Hematopoietic multipotent progenitor cell treated with erythropoietin and hydrocortisone succinate and interleukin-3 and kit ligand, for 8 days (in vitro differentiated cells): Measurements from ENCODE around the gene USP7.
"Not testable (repeated sequence)": the region's sequence is repeated elsewhere in the genome, so short reads cannot be mapped to it uniquely, and the experiment has no call there.

Experiments used
- DNase-seq: peaks from one replicate; pipeline ENCODE4 v3.0.0-alpha.2; 2015

Gene USP7

DNA sequence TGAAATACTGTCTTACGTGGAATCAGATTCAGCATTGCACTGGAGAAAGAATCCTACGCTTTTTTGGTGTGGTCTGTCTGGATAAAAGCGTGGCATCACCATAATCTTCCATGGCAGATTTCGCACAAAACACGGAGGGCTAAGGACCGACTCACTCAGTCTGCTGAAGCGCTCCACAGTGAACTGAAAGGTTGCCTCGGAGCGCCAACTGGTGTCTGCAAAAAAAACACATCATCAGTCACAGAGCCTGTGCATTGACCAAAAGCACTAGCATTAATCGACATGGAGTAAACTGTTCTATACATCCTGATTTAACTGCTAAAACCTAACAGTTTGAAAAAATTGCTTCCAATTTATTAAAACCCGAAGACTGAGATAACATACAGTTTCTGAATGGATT is 40.5 kb downstream of the USP7 start:
- no peak for DNase-seq

- DNase-seq, result no peak
Measured at GRCh38 chr16:8921347-8921984, 42.2 kb downstream of the USP7 start.

DNA sequence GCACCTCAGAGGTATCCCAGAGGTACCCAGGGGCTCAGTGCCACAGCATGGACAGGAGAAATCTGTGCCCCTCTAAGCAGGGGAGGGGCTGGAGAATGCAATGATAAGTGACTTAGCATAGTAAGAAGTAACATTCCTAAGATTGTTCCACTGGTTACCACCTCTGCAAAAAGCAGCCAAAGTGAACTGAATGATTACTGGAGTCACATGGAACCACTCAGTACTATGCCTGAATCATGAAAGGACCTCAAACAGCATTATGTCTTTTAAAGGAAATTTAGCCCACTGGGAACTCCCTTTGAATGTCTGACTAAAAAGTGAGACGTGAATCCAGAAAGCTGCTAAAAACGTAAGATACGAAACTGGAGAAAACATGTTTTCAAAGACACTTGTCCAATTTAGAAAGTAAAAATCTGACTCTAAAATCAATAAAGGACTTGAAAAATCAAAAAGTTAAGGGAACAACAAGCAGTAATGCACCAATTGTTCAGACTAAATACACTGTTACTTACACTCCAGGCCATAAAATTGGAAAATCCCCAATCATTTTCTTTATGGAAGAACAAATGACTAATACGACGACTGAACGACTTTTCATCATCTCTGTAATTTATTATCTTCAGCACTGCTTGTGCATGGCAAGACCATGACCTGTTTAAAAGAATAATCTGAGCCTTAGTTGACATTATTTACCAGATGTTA is 42.9 kb downstream of the USP7 start:
- no peak for DNase-seq

DNA sequence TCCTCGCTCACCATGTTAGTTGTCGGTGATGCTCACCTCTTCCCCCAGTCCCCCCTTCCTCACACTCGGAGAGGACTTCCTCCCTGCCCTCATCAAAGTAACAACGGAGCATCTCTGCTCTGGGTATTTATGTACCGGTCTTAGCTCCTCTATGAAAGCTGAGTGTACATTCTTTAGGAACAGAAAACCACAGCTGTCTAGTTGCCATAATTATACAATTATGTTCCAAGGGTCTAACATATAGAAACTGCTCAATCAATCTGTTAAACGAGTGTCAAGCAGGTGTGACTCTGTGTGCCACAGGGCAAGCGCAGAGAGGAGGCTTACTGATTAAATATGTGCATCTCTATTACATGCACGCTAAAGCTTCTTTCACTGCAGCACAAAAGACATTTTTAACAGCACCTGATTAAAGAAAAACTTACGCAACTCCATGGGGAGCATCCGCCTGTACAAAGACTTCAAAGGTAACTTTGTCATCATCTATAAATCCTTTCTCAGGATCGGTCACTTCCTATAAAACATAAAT is 43.7 kb downstream of the USP7 start:
- no peak for DNase-seq

- DNase-seq, result peak; percentile 28
Measured at GRCh38 chr16:8919089-8919933, 44.4 kb downstream of the USP7 start.

GRCh38 chr16:8917336-8917735 is 46.4 kb downstream of the USP7 start:
- DNase-seq, result not testable (repeated sequence)

GRCh38 chr16:8916541-8917225 is 47.0 kb downstream of the USP7 start:
- DNase-seq, result no peak

DNA sequence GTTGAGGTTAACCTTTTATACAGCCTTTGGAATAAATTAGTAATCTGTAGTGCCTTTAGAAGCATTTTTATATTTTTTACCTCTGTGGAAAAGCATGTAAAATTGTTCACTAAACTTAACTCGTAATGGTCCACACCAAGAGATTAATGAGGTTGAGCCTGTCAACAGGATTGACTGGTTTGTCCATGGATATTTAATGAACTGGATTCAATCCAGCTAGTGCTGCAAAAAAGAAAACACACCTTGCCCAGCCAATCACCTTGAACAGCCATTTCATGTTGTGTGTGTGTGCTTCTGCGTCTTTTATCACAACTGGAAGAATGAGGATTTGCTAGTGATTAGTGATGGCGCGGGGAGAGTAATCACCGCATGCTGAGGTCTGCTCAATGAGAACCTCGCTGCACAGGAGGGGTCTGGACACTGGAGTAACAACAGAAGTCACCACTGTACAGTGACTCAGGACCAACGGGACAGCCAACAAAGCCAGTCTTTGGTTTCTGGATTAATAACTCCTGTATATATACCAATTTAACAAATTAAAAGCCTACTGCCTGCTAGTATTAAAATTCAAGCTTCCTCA is 47.9 kb downstream of the USP7 start:
- no peak for DNase-seq

DNA sequence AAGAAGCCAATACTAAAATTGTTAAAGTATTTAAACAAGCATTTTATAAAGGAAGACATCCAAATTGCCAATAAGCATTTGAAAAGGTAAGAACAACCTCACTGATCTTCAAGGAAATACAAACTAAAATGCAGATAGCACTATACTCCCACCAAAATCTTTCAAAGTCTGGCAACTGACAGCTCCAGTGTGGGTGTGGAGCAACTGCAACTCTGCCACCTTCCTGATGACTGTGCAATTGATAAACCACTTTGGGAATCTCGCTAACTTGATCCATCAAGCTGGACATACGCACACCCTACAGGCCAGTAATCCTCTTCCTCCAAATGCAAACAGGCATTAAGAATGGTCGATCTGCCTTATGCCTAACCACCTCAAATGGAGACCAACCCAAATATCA is 49.6 kb downstream of the USP7 start:
- DNase-seq, result no peak

GRCh38 chr16:8912793-8913192 is 50.9 kb downstream of the USP7 start:
- no peak for DNase-seq

GRCh38 chr16:8910811-8911210 is 52.9 kb downstream of the USP7 start:
- no peak for DNase-seq

DNA sequence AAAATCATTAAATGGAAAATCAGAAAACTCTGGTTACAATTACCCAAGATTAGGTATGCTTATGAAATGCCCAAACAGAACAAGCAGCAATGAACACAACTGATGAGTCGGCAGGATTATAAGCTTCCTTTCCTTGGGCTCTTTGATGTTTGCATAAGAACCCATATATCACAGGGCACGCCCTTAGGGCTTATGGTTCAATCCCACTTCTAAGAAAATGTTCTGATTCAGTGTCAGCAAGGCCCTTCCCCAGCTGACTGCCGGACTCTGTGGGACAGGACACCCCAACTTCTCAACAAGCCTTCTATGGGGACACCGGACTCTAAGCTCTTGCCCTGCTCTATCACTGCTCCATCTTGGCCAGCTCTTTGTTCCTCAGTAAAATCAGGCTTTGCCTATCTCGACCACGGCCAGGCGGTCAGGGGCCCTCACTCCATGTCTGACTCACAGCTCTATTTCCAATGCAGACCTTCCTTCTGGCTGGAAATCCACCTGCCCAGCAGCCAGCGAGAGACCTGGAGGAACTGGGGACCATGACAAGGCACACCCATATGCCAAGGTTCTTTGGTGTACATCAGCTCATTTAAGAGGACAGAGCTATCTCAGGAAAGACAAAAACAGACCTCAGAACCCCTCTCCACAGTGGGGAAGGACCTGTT is 54.8 kb downstream of the USP7 start:
- DNase-seq, result no peak

DNA sequence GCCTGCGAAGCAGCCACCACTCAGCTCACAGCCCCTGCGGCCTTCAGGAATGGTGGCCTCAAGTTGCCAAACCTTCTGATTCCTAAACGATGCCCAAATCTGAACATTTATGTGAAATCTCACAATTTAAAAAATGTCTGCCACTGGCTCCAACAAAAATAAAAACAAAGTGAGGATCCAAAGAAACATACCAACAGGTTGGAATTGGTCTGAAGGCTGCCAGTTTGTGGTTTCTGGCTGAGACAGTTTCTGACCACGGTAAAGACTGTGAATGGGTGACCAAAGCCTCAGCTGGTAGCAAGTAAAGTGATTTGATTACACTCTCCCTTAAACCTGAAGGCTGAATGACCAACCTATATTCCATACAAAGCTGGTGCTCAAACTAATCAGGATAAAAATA is 56.6 kb downstream of the USP7 start:
- no peak for DNase-seq

- DNase-seq, result no peak
Measured at GRCh38 chr16:8905795-8906591, 57.7 kb downstream of the USP7 start.

DNA sequence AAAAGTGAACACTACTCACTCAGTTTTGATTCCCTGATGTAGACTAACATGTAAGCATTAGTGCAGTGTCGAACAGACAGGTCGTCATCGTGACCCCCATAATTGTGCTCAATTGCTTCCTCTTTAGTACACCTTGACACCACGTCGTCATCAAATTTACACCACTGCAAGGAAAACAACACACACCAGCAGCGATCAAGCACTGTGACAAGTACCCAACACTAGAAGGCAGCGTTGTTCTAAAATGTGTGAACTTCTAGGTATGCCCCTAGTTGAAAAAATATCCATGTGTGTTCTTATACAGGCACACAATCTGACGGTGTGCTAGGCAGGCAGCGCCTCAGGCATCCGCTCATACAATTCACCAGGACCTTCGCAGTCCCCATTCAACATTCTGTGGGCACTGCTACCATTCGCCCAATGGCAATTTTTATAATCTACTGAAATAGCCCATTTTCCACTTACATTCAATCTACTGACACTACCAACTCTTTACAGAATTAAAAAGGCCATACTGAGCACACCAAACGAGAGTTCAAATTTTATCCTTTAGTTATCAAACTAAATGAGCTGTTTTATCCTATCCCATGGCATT is 58.4 kb downstream of the USP7 start:
- DNase-seq, result peak; percentile 66

- no peak for DNase-seq
Measured at GRCh38 chr16:8904018-8904430, 59.7 kb downstream of the USP7 start.

- no peak for DNase-seq
Measured at GRCh38 chr16:8903004-8903403, 60.7 kb downstream of the USP7 start.

DNA sequence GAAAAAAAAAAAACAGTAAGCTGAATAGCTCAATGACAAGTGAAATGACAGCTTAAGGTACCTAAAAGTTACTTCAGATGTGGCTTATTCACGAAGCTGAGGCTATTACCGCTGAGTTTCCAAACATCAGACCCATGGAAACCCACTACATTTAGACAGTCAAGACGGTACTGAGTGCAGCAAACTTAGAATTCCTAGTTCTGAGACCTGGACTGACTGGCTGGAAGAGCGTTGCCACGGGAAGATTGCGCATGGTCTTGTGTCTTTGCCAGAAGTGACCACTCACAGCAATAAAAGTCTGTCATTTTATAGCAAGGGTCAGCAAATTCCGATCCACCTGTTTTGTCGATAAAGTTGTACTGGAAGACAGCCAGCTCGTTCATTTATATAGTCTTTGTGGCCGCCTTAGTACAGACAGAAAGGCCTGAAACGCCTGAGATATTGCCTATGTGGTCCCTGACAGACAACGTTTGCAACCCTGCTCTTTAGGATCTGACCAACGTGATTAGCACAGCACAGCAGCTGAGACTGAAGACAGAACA is 62.3 kb downstream of the USP7 start:
- DNase-seq, result no peak

GRCh38 chr16:8900343-8900742 is 63.4 kb downstream of the USP7 start:
- DNase-seq, result no peak

- no peak for DNase-seq
Measured at GRCh38 chr16:8899709-8900317, 63.9 kb downstream of the USP7 start.
